ENCODE measurements around the gene TRIO. TPM values are rescaled to one million over a fixed set of nuclear protein-coding genes. Genes with fewer than 3 reads are reported as not detected.

Gene TRIO
- total and polyA plus RNA-seq, 2 of the 8 experiments (the other 6 are each of a cell fraction or from before 2014, with no cell fraction given): 35.1 to 69.1 TPM

- H2BK15ac ChIP-seq (ENCODE audit: low read length): no peak overlapping the region
- no peak overlapping the region for H3K14ac ChIP-seq (ENCODE audit: insufficient read length)
- no peak overlapping the region for H2BK5ac ChIP-seq (ENCODE audit: low read depth, low read length)
- no peak overlapping the region for H2AFZ ChIP-seq (ENCODE audit: low read length)
- no peak overlapping the region for H3K4me2 ChIP-seq (ENCODE audit: insufficient read depth in 1 of 2, low read depth in 2 of 2, low read length in 2 of 2)
- H2BK120ac ChIP-seq (replicated peaks; ENCODE audit: low read depth, low read length): no peak overlapping the region
- no peak overlapping the region for H3K18ac ChIP-seq (ENCODE audit: extremely low read depth, low read length)
- H4K20me1 ChIP-seq (replicated peaks in 1 of 2; ENCODE audit: control insufficient read depth in 1 of 2, insufficient read depth in 2 of 2, low read length in 2 of 2): peaks cover 31 to 45% of the 10 kb centered on the region in 2 experiments
- no peak overlapping the region for H2BK12ac ChIP-seq (ENCODE audit: low read depth, low read length)
- ChIA-PET CTCF (ENCODE audit: partially characterized antibody) (interaction anchor here (0.6 to 1.5 kb wide), 7 partner anchors 11 to 466 kb away, joined by 3 to 7 read pairs (median 3); no protein-coding TSS in a partner anchor), POLR2A (ENCODE audit: partially characterized antibody) (interaction anchor here (0.7 to 1.3 kb wide), 3 partner anchors 11 to 88 kb away, joined by 3 to 4 read pairs (median 4); partner anchors contain the start of gene TRIO)
- H3K23me2 ChIP-seq (ENCODE audit: low read depth, low read length): no peaks in the 10 kb centered on the region
- no peak overlapping the region for H4K91ac ChIP-seq (replicated peaks; ENCODE audit: insufficient read length, low read length)
- H3K9ac ChIP-seq (replicated peaks in 1 of 4; ENCODE audit: extremely low read depth in 1 of 4, low read depth in 3 of 4, low read length in 3 of 4): no peak overlapping the region
- H3K4me3 ChIP-seq (ENCODE audit: extremely low read depth in 1 of 4, insufficient read depth in 2 of 4, low read depth in 3 of 4, low read length in 4 of 4): no peak overlapping the region
- H2BK20ac ChIP-seq (ENCODE audit: low read length): no peak overlapping the region
- FAIRE-seq (no peak), DNase-seq (ENCODE audit: low read depth in 1 of 2, low spot score in 2 of 2) (no peak)
- peaks cover 3 to 95% of the 10 kb centered on the region in 2 experiments; a peak in 3 of 4 replicates for H3K79me2 ChIP-seq (ENCODE audit: control insufficient read depth in 1 of 2, insufficient read depth in 2 of 2, low read length in 2 of 2)
- H3K27ac ChIP-seq (ENCODE audit: low read depth, low read length): no peak overlapping the region
- no peak overlapping the region for H3K4ac ChIP-seq (replicated peaks; ENCODE audit: insufficient read length, low read depth, low read length)
- TF ChIP-seq ATF2 (IDR thresholded peaks at IDR 0.05; ENCODE audit: low read length) (no peak), CBX5 (IDR thresholded peaks at IDR 0.05; ENCODE audit: low read depth, low read length) (no peak), ZNF274 (IDR thresholded peaks at IDR 0.05; ENCODE audit: borderline replicate concordance, extremely low read depth, low read length) (no peak)
- H3K79me1 ChIP-seq (ENCODE audit: low read depth, low read length): peaks cover 9% of the 10 kb centered on the region
- 68% methylated on average over 8 of the region's 8 CpGs; no CpG with 5 or more reads in 1 of the 2 experiments for WGBS, 2 experiments (ENCODE audit: extremely low coverage in 1 of 2, insufficient coverage in 1 of 2, insufficient read length in 1 of 2, insufficient replicate concordance in 2 of 2, low coverage in 1 of 2, low lambda C conversion rate in 2 of 2, missing lambda C conversion rate in 1 of 2)
- H3K4me1 ChIP-seq (replicated peaks in 1 of 4; ENCODE audit: control insufficient read depth in 3 of 4, insufficient read depth in 4 of 4, low read length in 3 of 4): peaks cover 11 to 22% (median 17%) of the 10 kb centered on the region in 4 experiments
- H4K8ac ChIP-seq (ENCODE audit: extremely low read depth, insufficient read depth, low read length): no peak overlapping the region
- H3K9me3 ChIP-seq (ENCODE audit: insufficient read depth in 2 of 2, low read depth in 1 of 2, low read length in 1 of 2): no peaks in the 10 kb centered on the region
- no peak overlapping the region for H3K56ac ChIP-seq (replicated peaks; ENCODE audit: insufficient read length, low read depth, low read length)
- H3K23ac ChIP-seq (ENCODE audit: insufficient read length): no peak overlapping the region
- H3K36me3 ChIP-seq (ENCODE audit: control insufficient read depth in 2 of 4, insufficient read depth in 4 of 4, low read length in 3 of 4): no peaks in the 10 kb centered on the region
- no peak overlapping the region for H4K5ac ChIP-seq (ENCODE audit: insufficient read length, low read depth, low read length)
- H2AK5ac ChIP-seq (ENCODE audit: low read depth, low read length): no peak overlapping the region
- H3K27me3 ChIP-seq (replicated peaks in 1 of 4; ENCODE audit: control insufficient read depth in 3 of 4, extremely low read depth in 1 of 4, insufficient read depth in 3 of 4, low read length in 3 of 4): no peaks in the 10 kb centered on the region
Measured at GRCh38 chr5:14183187-14183939, 40.2 kb downstream of the TRIO start.
